Measurements from ENCODE around the gene FHIP1B.

The FHIP1B gene

DNA sequence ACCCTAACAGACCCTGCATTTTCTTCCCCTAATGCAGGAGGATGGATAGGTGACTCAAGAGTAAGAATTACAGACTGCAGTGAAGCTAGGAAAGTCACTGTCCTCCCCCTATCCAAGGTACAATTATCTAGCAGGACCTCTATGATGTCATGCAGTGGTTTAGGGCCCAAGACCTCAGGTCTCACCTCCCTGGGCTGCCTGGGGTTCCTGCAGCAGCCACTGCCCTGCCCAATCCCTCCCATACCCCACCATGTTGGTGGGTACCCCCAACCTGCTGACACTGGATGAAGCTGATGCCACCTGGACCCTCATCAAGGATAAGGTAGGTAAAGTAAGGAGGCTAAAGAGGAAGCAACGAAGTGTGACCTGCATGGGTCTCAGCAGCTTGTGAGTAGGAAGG, 29.1 kb downstream of the FHIP1B start, which contains the start of gene C11orf42:
TSS of gene C11orf42 (plus strand) at position 192 of the 400 bp plus-strand sequence. CDS start at position 251, 59 bp downstream.
- Histone ChIP-seq H3K9ac (ENCODE audit: low read length) (peak within 1 kb of the TSS; percentile 36), H3K14ac (ENCODE audit: low read length) (no peak within 1 kb of the TSS), H2AK5ac (ENCODE audit: low read length) (no peak within 1 kb of the TSS), H3K4me1 (ENCODE audit: control insufficient read depth in 1 of 2, insufficient read depth in 2 of 2, low read length in 2 of 2) (no peaks in the 10 kb centered on the region), H3K18ac (ENCODE audit: low read length) (no peak within 1 kb of the TSS), H4K91ac (ENCODE audit: low read depth, low read length) (no peak within 1 kb of the TSS), H3K27ac (ENCODE audit: low read depth, low read length) (no peak within 1 kb of the TSS), H3K4me3 (ENCODE audit: low read depth, low read length) (no peak within 1 kb of the TSS), H3K4me2 (ENCODE audit: low read length) (no peak within 1 kb of the TSS), H3K79me2 (ENCODE audit: control insufficient read depth, insufficient read depth, low read length, poor library complexity) (no peaks in the 10 kb centered on the region), H2AFZ (ENCODE audit: insufficient read depth, low read length, poor library complexity) (no peak within 1 kb of the TSS), H3K27me3 (ENCODE audit: insufficient read depth, low read length) (no peaks in the 10 kb centered on the region), H2BK120ac (ENCODE audit: insufficient read depth, low read length, poor library complexity) (no peak within 1 kb of the TSS), H4K8ac (ENCODE audit: low read depth, low read length) (no peak within 1 kb of the TSS), H3K23ac (ENCODE audit: low read length) (peak within 1 kb of the TSS; percentile 80), H3K79me1 (ENCODE audit: low read length) (no peaks in the 10 kb centered on the region), H3K36me3 (ENCODE audit: control insufficient read depth in 1 of 2, insufficient read depth in 2 of 2, low read length in 2 of 2) (peaks cover 10 to 21% of the 10 kb centered on the region in 2 experiments), H2BK5ac (ENCODE audit: low read depth, low read length, poor library complexity) (no peak within 1 kb of the TSS), H3K9me3 (ENCODE audit: insufficient read depth, low read depth, low read length) (peaks cover 3% of the 10 kb centered on the region), H3K4ac (ENCODE audit: low read depth, low read length) (no peak within 1 kb of the TSS), H2BK12ac (ENCODE audit: low read length) (no peak within 1 kb of the TSS), H4K12ac (ENCODE audit: low read depth, low read length) (no peak within 1 kb of the TSS)
- no peak for DNase-seq
- no CpG with 5 or more reads among the region's 1 CpG for WGBS (ENCODE audit: extremely low coverage, insufficient coverage, insufficient read length)

DNA sequence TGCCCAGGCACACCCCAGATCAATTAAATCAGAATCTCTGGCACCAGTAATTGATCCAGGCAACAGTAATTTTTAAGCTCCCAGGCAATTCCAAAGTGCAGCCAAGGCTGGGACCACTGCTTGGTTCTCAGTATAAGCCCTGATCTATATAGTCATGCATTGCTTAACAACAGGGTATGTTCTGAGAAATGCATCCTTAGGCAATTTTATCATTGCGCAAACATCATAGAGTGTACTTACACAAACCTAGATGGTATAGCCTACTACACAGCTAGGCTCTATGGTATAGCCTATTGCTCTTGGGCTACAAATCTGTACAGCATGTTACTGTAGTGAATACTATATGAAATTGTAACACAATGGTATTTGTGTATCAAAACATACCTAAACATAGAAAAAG, 29.7 kb downstream of the FHIP1B start:
- H3K9ac ChIP-seq (ENCODE audit: low read length), result no peak overlapping the region
- peak; percentile 43 to 97 for DNase-seq

DNA sequence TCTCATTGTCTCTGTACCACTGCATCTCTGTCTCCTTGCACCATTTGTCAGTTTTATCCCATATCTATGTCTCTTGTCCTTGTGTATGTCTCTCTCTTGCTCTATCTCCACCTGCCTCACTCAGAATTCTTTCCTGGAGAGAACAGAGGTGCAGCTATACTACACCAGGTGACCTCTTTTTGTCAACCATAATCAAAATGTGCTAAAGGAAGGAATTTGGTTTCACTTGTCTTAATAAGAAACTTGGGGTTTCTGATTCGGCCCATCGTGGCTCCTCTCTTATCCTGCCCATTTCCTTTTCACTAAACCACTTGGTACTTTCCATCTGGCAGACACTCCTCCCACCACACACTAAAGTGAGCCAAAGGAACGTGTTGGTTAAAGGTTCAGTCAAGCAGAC, 31.1 kb downstream of the FHIP1B start:
- H3K27me3 ChIP-seq (ENCODE audit: insufficient read depth, low read length), result no peaks in the 10 kb centered on the region
- H2BK12ac ChIP-seq (ENCODE audit: low read length), result no peak overlapping the region
- H3K27ac ChIP-seq (ENCODE audit: low read depth, low read length), result no peak overlapping the region
- no peak overlapping the region for H2BK5ac ChIP-seq (ENCODE audit: low read depth, low read length, poor library complexity)
- H3K9ac ChIP-seq (ENCODE audit: low read length), result no peak overlapping the region
- WGBS (ENCODE audit: extremely low coverage, insufficient coverage, insufficient read length), result no CpG with 5 or more reads among the region's 3 CpGs
- no peak overlapping the region for H4K91ac ChIP-seq (ENCODE audit: low read depth, low read length)
- DNase-seq, result no peak
- no peaks in the 10 kb centered on the region for H3K79me1 ChIP-seq (ENCODE audit: low read length)
- H3K4ac ChIP-seq (ENCODE audit: low read depth, low read length), result no peak overlapping the region
- no peak overlapping the region for H3K4me2 ChIP-seq (ENCODE audit: low read length)
- no peak overlapping the region for H2AK5ac ChIP-seq (ENCODE audit: low read length)
- H3K23ac ChIP-seq (ENCODE audit: low read length), result no peak overlapping the region
- H3K18ac ChIP-seq (ENCODE audit: low read length), result no peak overlapping the region
- no peak overlapping the region for H4K12ac ChIP-seq (ENCODE audit: low read depth, low read length)
- no peak overlapping the region for H3K14ac ChIP-seq (ENCODE audit: low read length)
- H4K8ac ChIP-seq (ENCODE audit: low read depth, low read length), result no peak overlapping the region
- no peaks in the 10 kb centered on the region for H3K79me2 ChIP-seq (ENCODE audit: control insufficient read depth, insufficient read depth, low read length, poor library complexity)
- no peak overlapping the region for H2BK120ac ChIP-seq (ENCODE audit: insufficient read depth, low read length, poor library complexity)
- H2AFZ ChIP-seq (ENCODE audit: insufficient read depth, low read length, poor library complexity), result no peak overlapping the region
- no peak overlapping the region for H3K4me3 ChIP-seq (ENCODE audit: low read depth, low read length)
- H3K9me3 ChIP-seq (ENCODE audit: insufficient read depth, low read depth, low read length), result peaks cover 2% of the 10 kb centered on the region
- peaks cover 0 to 12% of the 10 kb centered on the region in 2 experiments for H3K36me3 ChIP-seq (ENCODE audit: control insufficient read depth in 1 of 2, insufficient read depth in 2 of 2, low read length in 2 of 2)
- H3K4me1 ChIP-seq (ENCODE audit: control insufficient read depth in 1 of 2, insufficient read depth in 2 of 2, low read length in 2 of 2), result no peaks in the 10 kb centered on the region

More for the DNA sequence above, 29.7 kb downstream of the FHIP1B start:
- Histone ChIP-seq H3K27ac (ENCODE audit: low read depth, low read length) (no peak overlapping the region), H3K14ac (ENCODE audit: low read length) (no peak overlapping the region), H2AK5ac (ENCODE audit: low read length) (no peak overlapping the region), H4K8ac (ENCODE audit: low read depth, low read length) (no peak overlapping the region), H2BK120ac (ENCODE audit: insufficient read depth, low read length, poor library complexity) (no peak overlapping the region), H3K4ac (ENCODE audit: low read depth, low read length) (no peak overlapping the region), H3K27me3 (ENCODE audit: insufficient read depth, low read length) (no peaks in the 10 kb centered on the region), H4K91ac (ENCODE audit: low read depth, low read length) (no peak overlapping the region), H3K23ac (ENCODE audit: low read length) (no peak overlapping the region), H2AFZ (ENCODE audit: insufficient read depth, low read length, poor library complexity) (no peak overlapping the region), H3K4me2 (ENCODE audit: low read length) (no peak overlapping the region), H3K36me3 (ENCODE audit: control insufficient read depth in 1 of 2, insufficient read depth in 2 of 2, low read length in 2 of 2) (peaks cover 3 to 14% of the 10 kb centered on the region in 2 experiments), H2BK5ac (ENCODE audit: low read depth, low read length, poor library complexity) (no peak overlapping the region), H3K79me2 (ENCODE audit: control insufficient read depth, insufficient read depth, low read length, poor library complexity) (no peaks in the 10 kb centered on the region), H3K4me1 (ENCODE audit: control insufficient read depth in 1 of 2, insufficient read depth in 2 of 2, low read length in 2 of 2) (no peaks in the 10 kb centered on the region), H4K12ac (ENCODE audit: low read depth, low read length) (no peak overlapping the region), H3K4me3 (ENCODE audit: low read depth, low read length) (no peak overlapping the region), H3K79me1 (ENCODE audit: low read length) (no peaks in the 10 kb centered on the region), H3K9me3 (ENCODE audit: insufficient read depth, low read depth, low read length) (peaks cover under 1% of the 10 kb centered on the region), H2BK12ac (ENCODE audit: low read length) (no peak overlapping the region), H3K18ac (ENCODE audit: low read length) (no peak overlapping the region)
- WGBS (ENCODE audit: extremely low coverage, insufficient coverage, insufficient read length), result no CpG with 5 or more reads among the region's 1 CpG

DNA sequence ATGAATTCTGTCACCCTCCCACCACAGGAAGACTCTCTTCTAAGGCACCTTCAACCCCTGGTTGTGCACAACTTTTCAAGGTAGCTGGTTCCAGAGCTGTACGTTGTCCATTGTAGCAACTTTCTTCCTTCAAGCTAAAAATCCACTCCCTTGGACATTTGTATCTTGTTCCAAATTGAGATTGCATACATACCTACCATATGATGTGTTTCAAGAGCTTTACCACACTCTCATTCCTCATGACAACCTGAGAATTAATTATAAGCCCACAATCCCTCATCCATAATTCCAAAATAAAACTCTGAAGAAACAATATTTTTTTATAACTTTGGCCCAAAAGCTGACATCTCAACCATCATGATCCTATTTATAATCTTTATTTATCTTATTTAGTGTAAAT, 32.4 kb downstream of the FHIP1B start:
- Histone ChIP-seq H4K8ac (ENCODE audit: low read depth, low read length) (no peak overlapping the region), H3K23ac (ENCODE audit: low read length) (no peak overlapping the region), H3K79me2 (ENCODE audit: control insufficient read depth, insufficient read depth, low read length, poor library complexity) (no peaks in the 10 kb centered on the region), H3K14ac (ENCODE audit: low read length) (no peak overlapping the region), H3K27me3 (ENCODE audit: insufficient read depth, low read length) (no peaks in the 10 kb centered on the region), H3K79me1 (ENCODE audit: low read length) (no peaks in the 10 kb centered on the region), H3K36me3 (ENCODE audit: control insufficient read depth in 1 of 2, insufficient read depth in 2 of 2, low read length in 2 of 2) (peaks cover 0 to 8% of the 10 kb centered on the region in 2 experiments), H4K91ac (ENCODE audit: low read depth, low read length) (no peak overlapping the region), H3K9me3 (ENCODE audit: insufficient read depth, low read depth, low read length) (peaks cover 2% of the 10 kb centered on the region), H2BK120ac (ENCODE audit: insufficient read depth, low read length, poor library complexity) (no peak overlapping the region), H3K4me2 (ENCODE audit: low read length) (no peak overlapping the region), H2AK5ac (ENCODE audit: low read length) (no peak overlapping the region), H3K27ac (ENCODE audit: low read depth, low read length) (no peak overlapping the region), H3K4me3 (ENCODE audit: low read depth, low read length) (no peak overlapping the region), H3K18ac (ENCODE audit: low read length) (no peak overlapping the region), H2BK12ac (ENCODE audit: low read length) (no peak overlapping the region), H2BK5ac (ENCODE audit: low read depth, low read length, poor library complexity) (no peak overlapping the region), H2AFZ (ENCODE audit: insufficient read depth, low read length, poor library complexity) (no peak overlapping the region), H3K9ac (ENCODE audit: low read length) (no peak overlapping the region), H3K4ac (ENCODE audit: low read depth, low read length) (no peak overlapping the region), H3K4me1 (ENCODE audit: control insufficient read depth in 1 of 2, insufficient read depth in 2 of 2, low read length in 2 of 2) (peaks cover 0 to 2% of the 10 kb centered on the region in 2 experiments), H4K12ac (ENCODE audit: low read depth, low read length) (no peak overlapping the region)
- peak in 1 of 2 donors; percentile 18 for DNase-seq
- WGBS (ENCODE audit: extremely low coverage, insufficient coverage, insufficient read length), result no CpG with 5 or more reads among the region's 1 CpG

All from trophoblast cell (in vitro differentiated cells and primary cell).